WTC11 (cell line): ENCODE data around the gene ARHGAP25.

Experiments
- ATF3 ChIP-seq: sonication (generic); formaldehyde crosslinking; conservative IDR thresholded peaks from 2 replicates; pipeline ENCODE4 v1.8.1; 2022; ENCODE audit warnings: mild to moderate bottlenecking, missing genetic modification reagents
- CTCF ChIP-seq: fragments of 200-600 bp; IDR thresholded peaks from 2 replicates; pipeline ENCODE4 v1.8.0; 2022; ENCODE audit warnings: antibody characterized with exemption
- E2F5 ChIP-seq: sonication (generic); formaldehyde crosslinking; IDR thresholded peaks from 2 replicates; pipeline ENCODE4 v1.8.1; 2022; ENCODE audit warnings: mild to moderate bottlenecking, moderate library complexity, missing genetic modification reagents
- GABPB1 ChIP-seq: sonication (generic); formaldehyde crosslinking; IDR thresholded peaks from 2 replicates; pipeline ENCODE4 v1.8.1; 2023; ENCODE audit warnings: mild to moderate bottlenecking, missing genetic modification reagents
- IRF2 ChIP-seq: sonication (generic); formaldehyde crosslinking; IDR thresholded peaks from 2 replicates; pipeline ENCODE4 v1.8.0; 2022; ENCODE audit warnings: low read depth, missing genetic modification reagents, borderline replicate concordance
- MAX ChIP-seq: sonication (generic); formaldehyde crosslinking; IDR thresholded peaks from 2 replicates; pipeline ENCODE4 v1.8.0; 2022; ENCODE audit warnings: mild to moderate bottlenecking, missing genetic modification reagents
- MYBL2 ChIP-seq: sonication (generic); formaldehyde crosslinking; IDR thresholded peaks from 2 replicates; pipeline ENCODE4 v1.8.1; 2023; ENCODE audit warnings: mild to moderate bottlenecking, moderate library complexity, missing genetic modification reagents
- RELA ChIP-seq: sonication (generic); formaldehyde crosslinking; IDR thresholded peaks from 2 replicates; pipeline ENCODE4 v1.8.1; 2022; ENCODE audit warnings: missing genetic modification reagents, mild to moderate bottlenecking, borderline replicate concordance
- USF2 ChIP-seq: sonication (generic); formaldehyde crosslinking; IDR thresholded peaks from 2 replicates; pipeline ENCODE4 v1.8.1; 2023; ENCODE audit warnings: mild to moderate bottlenecking, missing genetic modification reagents, moderate library complexity
- ZMAT4 ChIP-seq: fragments of 250-450 bp; sonication (Bioruptor Pico); IDR thresholded peaks from 2 replicates; pipeline ENCODE4 v1.9.0; 2021; ENCODE audit warnings: mild to moderate bottlenecking
- ZNF281 ChIP-seq: sonication (generic); formaldehyde crosslinking; IDR thresholded peaks from 2 replicates; pipeline ENCODE4 v1.8.0; 2023; ENCODE audit warnings: mild to moderate bottlenecking, missing genetic modification reagents
- ZNF396 ChIP-seq: fragments of 250-450 bp; sonication (Bioruptor Pico); IDR thresholded peaks from 2 replicates; pipeline ENCODE4 v1.8.0; 2021; ENCODE audit warnings: mild to moderate bottlenecking, moderate library complexity, borderline replicate concordance

GRCh38 chr2:68800027-68800401 is 65.4 kb downstream of the ARHGAP25 start:
- TF ChIP-seq E2F5 (no peak), MAX (CRISPR knock-in tag) (no peak), CTCF (no peak), ATF3 (no peak), IRF2 (no peak), ZNF396 (CRISPR knock-in tag) (no peak), ZMAT4 (no peak), GABPB1 (CRISPR knock-in tag) (no peak), USF2 (CRISPR knock-in tag) (no peak), MYBL2 (CRISPR knock-in tag) (no peak), RELA (CRISPR knock-in tag) (no peak), ZNF281 (CRISPR knock-in tag) (no peak)
